ENCODE data around the gene STXBP6. TPM values are rescaled to one million over a fixed set of nuclear protein-coding genes. Genes with fewer than 3 reads are reported as not detected.

STXBP6 gene
- total and polyA plus RNA-seq, 2 of the 13 experiments (the other 11 are each of a cell fraction or from before 2014, with no cell fraction given), result 35.3 to 42.8 TPM

DNA sequence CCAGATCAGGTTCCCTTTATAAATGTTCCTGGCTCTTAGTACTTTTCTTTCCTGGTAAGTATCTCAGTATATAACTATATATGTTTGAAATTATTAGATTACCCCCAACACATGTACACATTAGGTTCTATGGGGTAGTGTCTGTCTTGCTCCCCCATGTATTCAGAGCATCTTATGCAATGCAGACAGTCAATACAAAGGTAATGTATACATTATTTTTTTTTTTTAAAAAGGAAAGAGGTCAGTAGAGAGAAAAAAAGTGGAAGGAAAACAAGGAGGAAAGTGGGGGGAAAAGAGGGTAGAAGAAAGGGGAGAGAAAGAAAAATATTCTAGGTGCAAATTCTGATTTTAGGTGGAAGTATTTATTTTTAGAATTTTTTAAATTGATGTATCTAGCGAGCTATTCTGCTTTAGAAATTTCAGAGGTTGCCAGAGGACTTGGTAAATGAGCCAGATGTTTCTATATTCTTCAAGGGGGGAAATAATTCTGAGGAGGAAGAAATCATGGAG is 157.9 kb downstream of the STXBP6 start (continued):
- TF ChIP-seq ZNF446 (CRISPR knock-in tag; IDR thresholded peaks at IDR 0.05) (no peak), MIXL1 (CRISPR knock-in tag; IDR thresholded peaks at IDR 0.05) (no peak), SRSF9 (IDR thresholded peaks at IDR 0.05; ENCODE audit: borderline replicate concordance, insufficient read depth, low read depth, low read length, poor library complexity, severe bottlenecking) (peak; percentile 70), TRIM24 (CRISPR knock-in tag; IDR thresholded peaks at IDR 0.05) (no peak), DPF2 (CRISPR knock-in tag; IDR thresholded peaks at IDR 0.05; ENCODE audit: borderline replicate concordance, low read depth) (no peak), ZNF724P (CRISPR knock-in tag; IDR thresholded peaks at IDR 0.05; ENCODE audit: borderline replicate concordance) (no peak), ZNF737 (CRISPR knock-in tag; IDR thresholded peaks at IDR 0.05; ENCODE audit: borderline replicate concordance) (no peak), GTF2F1 (IDR thresholded peaks at IDR 0.05; ENCODE audit: low read length) (no peak), FOXA1 (IDR thresholded peaks at IDR 0.05) (no peak), FOXA1 (CRISPR knock-in tag; IDR thresholded peaks at IDR 0.05) (peak; percentile 61), ZNF569 (CRISPR knock-in tag; IDR thresholded peaks at IDR 0.05; ENCODE audit: borderline replicate concordance) (no peak), NFYC (CRISPR knock-in tag; IDR thresholded peaks at IDR 0.05) (no peak), CBFB (CRISPR knock-in tag; IDR thresholded peaks at IDR 0.05) (no peak), FOXP1 (IDR thresholded peaks at IDR 0.05) (no peak), FOXP1 (CRISPR knock-in tag; IDR thresholded peaks at IDR 0.05) (0 out of 2 replicates have a peak, but pooled peaks have one; percentile 22), RFX5 (IDR thresholded peaks at IDR 0.05; ENCODE audit: low read depth, low read length) (no peak), BCL6 (CRISPR knock-in tag; IDR thresholded peaks at IDR 0.05) (peak; percentile 81), TGIF2 (CRISPR knock-in tag; IDR thresholded peaks at IDR 0.05) (no peak), RNF2 (conservative IDR thresholded peaks at IDR 0.05; ENCODE audit: low read depth) (no peak)
- TF ChIP-seq, protein P1, sequence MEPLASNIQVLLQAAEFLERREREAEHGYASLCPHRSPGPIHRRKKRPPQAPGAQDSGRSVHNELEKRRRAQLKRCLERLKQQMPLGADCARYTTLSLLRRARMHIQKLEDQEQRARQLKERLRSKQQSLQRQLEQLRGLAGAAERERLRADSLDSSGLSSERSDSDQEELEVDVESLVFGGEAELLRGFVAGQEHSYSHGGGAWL (CRISPR knock-in tag; IDR thresholded peaks at IDR 0.05), result no peak
- TF ChIP-seq, protein P2, sequence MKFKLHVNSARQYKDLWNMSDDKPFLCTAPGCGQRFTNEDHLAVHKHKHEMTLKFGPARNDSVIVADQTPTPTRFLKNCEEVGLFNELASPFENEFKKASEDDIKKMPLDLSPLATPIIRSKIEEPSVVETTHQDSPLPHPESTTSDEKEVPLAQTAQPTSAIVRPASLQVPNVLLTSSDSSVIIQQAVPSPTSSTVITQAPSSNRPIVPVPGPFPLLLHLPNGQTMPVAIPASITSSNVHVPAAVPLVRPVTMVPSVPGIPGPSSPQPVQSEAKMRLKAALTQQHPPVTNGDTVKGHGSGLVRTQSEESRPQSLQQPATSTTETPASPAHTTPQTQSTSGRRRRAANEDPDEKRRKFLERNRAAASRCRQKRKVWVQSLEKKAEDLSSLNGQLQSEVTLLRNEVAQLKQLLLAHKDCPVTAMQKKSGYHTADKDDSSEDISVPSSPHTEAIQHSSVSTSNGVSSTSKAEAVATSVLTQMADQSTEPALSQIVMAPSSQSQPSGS (CRISPR knock-in tag; IDR thresholded peaks at IDR 0.05), result 0 out of 2 replicates have a peak, but pooled peaks have one; percentile 6
- TF ChIP-seq, protein P3, sequence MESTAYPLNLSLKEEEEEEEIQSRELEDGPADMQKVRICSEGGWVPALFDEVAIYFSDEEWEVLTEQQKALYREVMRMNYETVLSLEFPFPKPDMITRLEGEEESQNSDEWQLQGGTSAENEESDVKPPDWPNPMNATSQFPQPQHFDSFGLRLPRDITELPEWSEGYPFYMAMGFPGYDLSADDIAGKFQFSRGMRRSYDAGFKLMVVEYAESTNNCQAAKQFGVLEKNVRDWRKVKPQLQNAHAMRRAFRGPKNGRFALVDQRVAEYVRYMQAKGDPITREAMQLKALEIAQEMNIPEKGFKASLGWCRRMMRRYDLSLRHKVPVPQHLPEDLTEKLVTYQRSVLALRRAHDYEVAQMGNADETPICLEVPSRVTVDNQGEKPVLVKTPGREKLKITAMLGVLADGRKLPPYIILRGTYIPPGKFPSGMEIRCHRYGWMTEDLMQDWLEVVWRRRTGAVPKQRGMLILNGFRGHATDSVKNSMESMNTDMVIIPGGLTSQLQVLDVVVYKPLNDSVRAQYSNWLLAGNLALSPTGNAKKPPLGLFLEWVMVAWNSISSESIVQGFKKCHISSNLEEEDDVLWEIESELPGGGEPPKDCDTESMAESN (CRISPR knock-in tag; conservative IDR thresholded peaks at IDR 0.05), result no peak
- TF ChIP-seq, protein P4, sequence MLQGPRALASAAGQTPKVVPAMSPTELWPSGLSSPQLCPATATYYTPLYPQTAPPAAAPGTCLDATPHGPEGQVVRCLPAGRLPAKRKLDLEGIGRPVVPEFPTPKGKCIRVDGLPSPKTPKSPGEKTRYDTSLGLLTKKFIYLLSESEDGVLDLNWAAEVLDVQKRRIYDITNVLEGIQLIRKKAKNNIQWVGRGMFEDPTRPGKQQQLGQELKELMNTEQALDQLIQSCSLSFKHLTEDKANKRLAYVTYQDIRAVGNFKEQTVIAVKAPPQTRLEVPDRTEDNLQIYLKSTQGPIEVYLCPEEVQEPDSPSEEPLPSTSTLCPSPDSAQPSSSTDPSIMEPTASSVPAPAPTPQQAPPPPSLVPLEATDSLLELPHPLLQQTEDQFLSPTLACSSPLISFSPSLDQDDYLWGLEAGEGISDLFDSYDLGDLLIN (CRISPR knock-in tag; IDR thresholded peaks at IDR 0.05; ENCODE audit: borderline replicate concordance), result no peak
- TF ChIP-seq, protein P5, sequence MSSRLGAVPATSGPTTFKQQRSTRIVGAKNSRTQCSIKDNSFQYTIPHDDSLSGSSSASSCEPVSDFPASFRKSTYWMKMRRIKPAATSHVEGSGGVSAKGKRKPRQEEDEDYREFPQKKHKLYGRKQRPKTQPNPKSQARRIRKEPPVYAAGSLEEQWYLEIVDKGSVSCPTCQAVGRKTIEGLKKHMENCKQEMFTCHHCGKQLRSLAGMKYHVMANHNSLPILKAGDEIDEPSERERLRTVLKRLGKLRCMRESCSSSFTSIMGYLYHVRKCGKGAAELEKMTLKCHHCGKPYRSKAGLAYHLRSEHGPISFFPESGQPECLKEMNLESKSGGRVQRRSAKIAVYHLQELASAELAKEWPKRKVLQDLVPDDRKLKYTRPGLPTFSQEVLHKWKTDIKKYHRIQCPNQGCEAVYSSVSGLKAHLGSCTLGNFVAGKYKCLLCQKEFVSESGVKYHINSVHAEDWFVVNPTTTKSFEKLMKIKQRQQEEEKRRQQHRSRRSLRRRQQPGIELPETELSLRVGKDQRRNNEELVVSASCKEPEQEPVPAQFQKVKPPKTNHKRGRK (CRISPR knock-in tag; IDR thresholded peaks at IDR 0.05), result no peak
- TF ChIP-seq, protein P6, sequence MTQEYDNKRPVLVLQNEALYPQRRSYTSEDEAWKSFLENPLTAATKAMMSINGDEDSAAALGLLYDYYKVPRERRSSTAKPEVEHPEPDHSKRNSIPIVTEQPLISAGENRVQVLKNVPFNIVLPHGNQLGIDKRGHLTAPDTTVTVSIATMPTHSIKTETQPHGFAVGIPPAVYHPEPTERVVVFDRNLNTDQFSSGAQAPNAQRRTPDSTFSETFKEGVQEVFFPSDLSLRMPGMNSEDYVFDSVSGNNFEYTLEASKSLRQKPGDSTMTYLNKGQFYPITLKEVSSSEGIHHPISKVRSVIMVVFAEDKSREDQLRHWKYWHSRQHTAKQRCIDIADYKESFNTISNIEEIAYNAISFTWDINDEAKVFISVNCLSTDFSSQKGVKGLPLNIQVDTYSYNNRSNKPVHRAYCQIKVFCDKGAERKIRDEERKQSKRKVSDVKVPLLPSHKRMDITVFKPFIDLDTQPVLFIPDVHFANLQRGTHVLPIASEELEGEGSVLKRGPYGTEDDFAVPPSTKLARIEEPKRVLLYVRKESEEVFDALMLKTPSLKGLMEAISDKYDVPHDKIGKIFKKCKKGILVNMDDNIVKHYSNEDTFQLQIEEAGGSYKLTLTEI (CRISPR knock-in tag; conservative IDR thresholded peaks at IDR 0.05), result no peak

Data from HepG2 (cell line).